ENCODE results near the gene LY6G5B.

Gene LY6G5B

DNA sequence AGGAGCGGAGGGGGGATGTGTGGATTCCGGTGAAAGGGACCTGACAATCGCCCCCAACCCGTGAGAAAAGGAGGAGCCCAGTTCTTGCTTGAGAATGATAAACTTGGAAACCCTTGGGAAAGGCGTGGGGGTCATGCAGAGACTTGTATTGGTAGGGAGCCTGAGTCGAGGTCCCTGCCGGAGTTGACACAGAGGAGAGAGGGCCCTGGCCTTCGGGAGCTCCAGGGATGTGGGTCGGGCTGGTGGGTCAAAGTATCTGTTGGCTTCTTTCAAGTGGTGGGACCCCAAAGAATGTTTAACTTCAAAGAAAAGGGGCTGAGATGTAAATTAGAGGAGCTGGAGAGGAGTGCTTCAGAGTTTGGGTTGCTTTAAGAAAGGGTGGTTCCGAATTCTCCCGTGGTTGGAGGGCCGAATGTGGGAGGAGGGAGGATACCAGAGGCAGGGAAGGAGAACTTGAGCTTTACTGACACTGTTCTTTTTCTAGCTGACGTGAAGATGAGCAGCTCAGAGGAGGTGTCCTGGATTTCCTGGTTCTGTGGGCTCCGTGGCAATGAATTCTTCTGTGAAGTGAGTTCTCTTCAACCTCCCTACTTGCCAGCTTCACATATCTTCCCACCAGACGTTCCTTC lies 3.3 kb upstream of the LY6G5B start:
- no peak for TF ChIP-seq ZFX (IDR thresholded peaks at IDR 0.05)
- TF ChIP-seq, protein P1, sequence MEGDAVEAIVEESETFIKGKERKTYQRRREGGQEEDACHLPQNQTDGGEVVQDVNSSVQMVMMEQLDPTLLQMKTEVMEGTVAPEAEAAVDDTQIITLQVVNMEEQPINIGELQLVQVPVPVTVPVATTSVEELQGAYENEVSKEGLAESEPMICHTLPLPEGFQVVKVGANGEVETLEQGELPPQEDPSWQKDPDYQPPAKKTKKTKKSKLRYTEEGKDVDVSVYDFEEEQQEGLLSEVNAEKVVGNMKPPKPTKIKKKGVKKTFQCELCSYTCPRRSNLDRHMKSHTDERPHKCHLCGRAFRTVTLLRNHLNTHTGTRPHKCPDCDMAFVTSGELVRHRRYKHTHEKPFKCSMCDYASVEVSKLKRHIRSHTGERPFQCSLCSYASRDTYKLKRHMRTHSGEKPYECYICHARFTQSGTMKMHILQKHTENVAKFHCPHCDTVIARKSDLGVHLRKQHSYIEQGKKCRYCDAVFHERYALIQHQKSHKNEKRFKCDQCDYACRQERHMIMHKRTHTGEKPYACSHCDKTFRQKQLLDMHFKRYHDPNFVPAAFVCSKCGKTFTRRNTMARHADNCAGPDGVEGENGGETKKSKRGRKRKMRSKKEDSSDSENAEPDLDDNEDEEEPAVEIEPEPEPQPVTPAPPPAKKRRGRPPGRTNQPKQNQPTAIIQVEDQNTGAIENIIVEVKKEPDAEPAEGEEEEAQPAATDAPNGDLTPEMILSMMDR (conservative IDR thresholded peaks at IDR 0.05) = no peak
- H3K27ac ChIP-seq = peak overlapping the region; percentile 84

DNA sequence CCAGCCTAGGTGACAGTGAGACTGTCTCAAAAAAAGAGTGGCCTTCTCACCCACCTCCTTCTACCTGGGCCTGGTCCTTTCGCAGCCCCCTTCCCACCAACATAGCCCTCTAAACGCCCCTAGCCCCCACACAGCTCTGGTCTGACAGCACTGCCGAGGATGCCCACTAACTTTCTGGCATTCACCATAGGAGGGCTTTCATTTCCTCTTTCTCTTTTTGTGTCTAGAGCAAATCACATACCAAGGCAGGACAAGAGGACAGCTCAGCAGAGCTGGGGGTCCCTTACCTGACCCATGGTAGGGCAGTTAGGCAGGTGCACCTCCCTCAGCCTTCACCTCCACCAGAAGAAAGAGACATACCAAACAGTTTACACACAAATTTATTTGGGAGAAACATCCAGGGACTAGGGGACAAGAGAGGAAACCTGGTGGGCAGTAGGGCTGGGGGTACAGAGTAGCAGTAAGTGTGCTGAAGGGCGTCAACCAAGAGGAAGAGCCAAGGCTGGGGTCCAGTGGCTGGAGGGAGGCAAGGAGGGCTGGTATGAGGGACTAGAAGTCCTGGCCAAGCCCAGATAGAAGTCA lies 6.6 kb downstream of the LY6G5B start:
- H3K27ac ChIP-seq = no peak overlapping the region
- TF ChIP-seq ZFX (IDR thresholded peaks at IDR 0.05) = no peak
- TF ChIP-seq, protein P1 (conservative IDR thresholded peaks at IDR 0.05) = no peak

DNA sequence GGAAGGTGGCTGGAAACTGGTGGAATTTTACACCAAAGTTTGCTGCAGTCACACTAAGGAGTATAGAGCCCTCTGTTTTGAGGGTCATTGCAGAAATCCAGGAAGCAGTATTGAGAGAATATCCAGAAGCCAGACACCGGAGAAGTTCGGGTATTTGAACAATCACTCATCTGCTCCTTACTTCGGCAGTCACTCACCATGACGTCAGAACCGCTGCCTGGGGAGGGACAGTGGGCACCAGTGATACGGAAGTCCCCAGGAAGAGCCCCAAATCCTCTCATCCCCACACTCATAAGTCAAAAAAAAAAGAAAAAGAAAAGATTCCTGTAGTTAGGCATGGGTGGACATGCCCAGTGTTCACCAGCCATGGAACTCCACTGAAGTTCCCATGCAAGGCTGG lies 7.1 kb downstream of the LY6G5B start:
- no peak overlapping the region for H3K27ac ChIP-seq
- TF ChIP-seq ZFX (IDR thresholded peaks at IDR 0.05) = no peak
- TF ChIP-seq, protein P1 (conservative IDR thresholded peaks at IDR 0.05) = no peak

DNA sequence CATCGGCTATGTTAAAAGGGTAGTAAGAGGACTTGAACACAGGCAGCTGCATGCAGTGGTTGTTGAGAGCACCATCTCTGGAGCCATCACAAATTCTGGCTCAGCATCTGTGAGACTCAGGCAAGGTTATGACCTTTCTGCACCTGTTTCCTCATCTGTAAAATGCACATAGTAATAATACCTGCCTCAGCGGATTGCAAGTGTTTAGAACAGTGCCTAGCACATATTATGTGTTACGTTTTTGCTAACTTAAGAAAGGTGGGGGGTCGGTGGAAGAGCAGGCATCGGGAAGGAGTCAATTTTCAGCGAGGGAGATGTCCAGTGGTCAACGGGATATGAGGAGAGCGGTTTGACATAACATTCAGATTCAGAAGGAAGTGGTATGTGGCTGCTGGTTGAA lies 8.2 kb downstream of the LY6G5B start:
- TF ChIP-seq ZFX (IDR thresholded peaks at IDR 0.05) = no peak
- TF ChIP-seq, protein P1 (conservative IDR thresholded peaks at IDR 0.05) = no peak
- no peak overlapping the region for H3K27ac ChIP-seq

DNA sequence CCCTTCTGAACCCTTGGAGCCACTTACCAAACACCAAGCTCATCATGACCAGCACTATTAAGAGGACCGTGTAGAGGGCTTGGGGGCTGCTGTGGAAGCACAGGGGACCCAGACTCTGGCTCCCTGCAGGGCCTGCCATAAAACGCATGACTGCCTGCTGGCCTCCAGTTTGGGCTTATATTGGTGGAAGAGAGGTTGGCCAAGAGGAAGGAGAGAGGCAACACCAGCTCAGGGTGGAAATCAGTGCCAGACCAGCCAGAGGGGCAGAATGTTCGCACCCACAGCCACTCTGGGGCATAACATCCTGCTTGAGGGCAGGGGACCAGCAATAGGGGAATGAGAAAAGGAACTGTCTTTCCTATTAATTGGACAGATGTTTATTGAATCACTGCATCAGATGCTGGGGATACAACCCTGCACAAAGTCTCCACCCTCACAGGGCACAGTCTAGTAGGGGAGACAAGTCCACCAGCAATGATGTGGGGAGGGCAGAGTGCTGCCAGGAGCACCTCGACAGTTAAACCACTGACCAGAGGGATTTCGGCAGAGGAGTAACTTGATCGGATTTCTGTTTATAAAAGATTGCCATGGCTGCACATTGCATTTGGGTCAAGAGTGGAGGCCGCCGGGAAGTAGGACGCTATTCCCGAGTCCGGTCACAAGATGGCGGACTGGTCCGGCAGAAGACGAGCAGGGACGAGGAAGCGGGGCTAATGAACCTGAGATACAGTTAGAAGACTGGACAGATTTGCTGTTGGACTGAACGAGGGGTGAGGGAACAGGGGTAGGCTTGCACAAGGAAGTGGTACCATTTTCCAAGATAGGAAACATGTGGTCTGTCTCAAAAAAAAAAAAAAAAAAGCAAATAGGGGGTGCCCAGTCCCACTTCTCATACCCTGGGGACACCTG lies 10.7 kb downstream of the LY6G5B start, which contains the start of gene LY6G5C:
TSS of gene LY6G5C (minus strand) at position 842 of the 909 bp plus-strand sequence. CDS start at position 148, 694 bp downstream.
- no peak within 1 kb of the TSS for H3K27ac ChIP-seq
- TF ChIP-seq, protein P1 (conservative IDR thresholded peaks at IDR 0.05) = peak; percentile 86
- TF ChIP-seq ZFX (IDR thresholded peaks at IDR 0.05) = no peak

DNA sequence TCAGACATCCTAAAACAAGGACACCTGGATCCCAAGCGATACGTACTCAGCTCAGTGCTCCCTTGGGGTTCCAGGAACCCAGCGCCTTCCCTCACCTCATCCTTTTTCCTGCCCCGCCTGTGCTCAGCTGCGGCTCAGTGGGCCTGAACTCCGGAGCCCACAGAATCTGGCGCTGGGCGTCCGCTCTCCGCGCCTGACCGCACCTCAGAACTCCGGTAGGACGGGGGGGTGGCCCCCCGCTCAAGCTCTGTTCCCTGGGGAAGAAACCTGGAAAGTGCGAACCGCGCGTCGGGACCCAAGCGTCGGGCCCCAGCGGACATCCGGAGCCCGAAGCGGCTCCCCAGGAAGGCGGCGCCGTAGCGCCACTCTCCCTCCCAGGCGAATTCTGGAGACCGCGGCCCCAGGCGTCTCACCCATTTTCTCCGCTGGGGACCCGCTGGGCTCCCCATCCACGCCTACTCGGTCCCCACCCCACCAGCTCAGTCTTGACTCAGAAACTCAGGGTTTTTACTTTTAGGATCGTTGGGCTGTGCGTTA lies 11.4 kb downstream of the LY6G5B start:
- no peak overlapping the region for H3K27ac ChIP-seq
- TF ChIP-seq, protein P1 (conservative IDR thresholded peaks at IDR 0.05) = no peak
- no peak for TF ChIP-seq ZFX (IDR thresholded peaks at IDR 0.05)
